HEK293 (cell line): ENCODE results near the gene DNAH1.

Experiments
- CTCF ChIA-PET: fragments of 350-600 bp; formaldehyde crosslinking; extraction: SDS; loops from one replicate; lab custom pipeline; 2021; ENCODE audit warnings: antibody characterized with exemption; lab: Yijun Ruan, JAX
- POLR2A ChIA-PET: fragments of 300-600 bp; formaldehyde crosslinking; extraction: SDS; loops from one replicate; lab custom pipeline; 2020; ENCODE audit warnings: antibody characterized with exemption, inconsistent platforms; lab: Yijun Ruan, JAX
- H3K27ac ChIP-seq: fragments of 200-500 bp; sonication (Bioruptor generic); 2 replicates; pipeline ENCODE4 v1.5.1; 2014; ENCODE audit warnings: low read depth, low read length, control low read depth, inconsistent platforms; ENCODE audit errors: extremely low read depth
- H3K36me3 ChIP-seq, 2 experiments: fragments of 200-500 bp in 1 of 2; sonication (Bioruptor generic) in 1 of 2; 1 replicate in 1 of 2; 2 replicates in 1 of 2; pipeline ENCODE4 v1.5.1; 2014 to 2017; ENCODE audit warnings: inconsistent platforms in 2 of 2, low read length in 2 of 2; ENCODE audit not compliant: control insufficient read depth in 2 of 2, insufficient read depth in 1 of 2
- H3K4me1 ChIP-seq: fragments of 200-500 bp; sonication (Bioruptor generic); 2 replicates; pipeline ENCODE4 v1.5.1; 2014; ENCODE audit warnings: mild to moderate bottlenecking, low read length, inconsistent platforms; ENCODE audit not compliant: control insufficient read depth, insufficient read depth
- H3K4me3 ChIP-seq: 2 replicates; pipeline ENCODE4 v1.5.1; 2011; ENCODE audit warnings: low read depth, mild to moderate bottlenecking, control low read depth, low read length, moderate library complexity
- H3K9me3 ChIP-seq: fragments of 200-500 bp; sonication (Bioruptor generic); 2 replicates; pipeline ENCODE4 v1.5.1; 2014; ENCODE audit warnings: low read depth, low read length, inconsistent platforms; ENCODE audit not compliant: control insufficient read depth, insufficient read depth
- BCL6B ChIP-seq: fragments of 450-650 bp; formaldehyde crosslinking; IDR thresholded peaks from 2 replicates; pipeline ENCODE4 v1.5.1; 2017; ENCODE audit warnings: missing biosample characterization, missing genetic modification characterization
- GLIS1 ChIP-seq: fragments of 450-650 bp; formaldehyde crosslinking; IDR thresholded peaks from 2 replicates; pipeline ENCODE4 v1.5.1; 2016; ENCODE audit warnings: missing biosample characterization, missing genetic modification characterization
- HOXD13 ChIP-seq: sonication (generic); formaldehyde crosslinking; IDR thresholded peaks from 2 replicates; pipeline ENCODE4 v1.8.0; 2022; ENCODE audit warnings: missing genetic modification reagents, borderline replicate concordance
- IKZF3 ChIP-seq: fragments of 450-650 bp; IDR thresholded peaks from 2 replicates; pipeline ENCODE4 v1.5.0; 2018; ENCODE audit warnings: missing biosample characterization, mild to moderate bottlenecking, missing genetic modification characterization, moderate library complexity
- TRIM28 ChIP-seq: IDR thresholded peaks from 2 replicates; pipeline ENCODE4 v1.6.1; 2011; ENCODE audit warnings: low read length, control low read depth, borderline replicate concordance
- ZBTB8A ChIP-seq: fragments of 450-650 bp; formaldehyde crosslinking; IDR thresholded peaks from 2 replicates; pipeline ENCODE4 v1.5.1; 2016; ENCODE audit warnings: missing biosample characterization, missing genetic modification characterization
- ZFHX2 ChIP-seq: fragments of 450-650 bp; formaldehyde crosslinking; conservative IDR thresholded peaks from 2 replicates; pipeline ENCODE4 v1.5.1; 2016; ENCODE audit warnings: missing biosample characterization, missing genetic modification characterization
- ZFP3 ChIP-seq: fragments of 450-650 bp; formaldehyde crosslinking; IDR thresholded peaks from 2 replicates; pipeline ENCODE4 v1.5.1; 2016; ENCODE audit warnings: low read depth, missing biosample characterization, missing genetic modification characterization
- ZIC2 ChIP-seq: fragments of 450-650 bp; formaldehyde crosslinking; IDR thresholded peaks from 2 replicates; pipeline ENCODE4 v1.5.1; 2016; ENCODE audit warnings: missing biosample characterization, missing genetic modification characterization
- ZNF10 ChIP-seq: fragments of 450-650 bp; formaldehyde crosslinking; IDR thresholded peaks from 2 replicates; pipeline ENCODE4 v1.5.1; 2017; ENCODE audit warnings: missing biosample characterization, missing genetic modification characterization
- ZNF132 ChIP-seq: fragments of 450-650 bp; formaldehyde crosslinking; IDR thresholded peaks from 2 replicates; pipeline ENCODE4 v1.5.1; 2017; ENCODE audit warnings: missing biosample characterization, missing genetic modification characterization, borderline replicate concordance
- ZNF184 ChIP-seq: fragments of 450-650 bp; IDR thresholded peaks from 2 replicates; pipeline ENCODE4 v1.5.1; 2018; ENCODE audit warnings: missing biosample characterization, mild to moderate bottlenecking, missing genetic modification characterization
- ZNF202 ChIP-seq: fragments of 450-650 bp; formaldehyde crosslinking; IDR thresholded peaks from 2 replicates; pipeline ENCODE4 v1.5.1; 2016; ENCODE audit warnings: missing biosample characterization, missing genetic modification characterization, borderline replicate concordance
- ZNF221 ChIP-seq: fragments of 450-650 bp; formaldehyde crosslinking; IDR thresholded peaks from 2 replicates; pipeline ENCODE4 v1.5.1; 2017; ENCODE audit warnings: missing biosample characterization, missing genetic modification characterization, borderline replicate concordance
- ZNF26 ChIP-seq: fragments of 450-650 bp; formaldehyde crosslinking; IDR thresholded peaks from 2 replicates; pipeline ENCODE4 v1.5.1; 2016; ENCODE audit warnings: missing biosample characterization, missing genetic modification characterization
- ZNF302 ChIP-seq: fragments of 450-650 bp; formaldehyde crosslinking; IDR thresholded peaks from 2 replicates; pipeline ENCODE4 v1.5.1; 2016; ENCODE audit warnings: missing biosample characterization, missing genetic modification characterization, low read depth
- ZNF341 ChIP-seq: fragments of 450-650 bp; formaldehyde crosslinking; IDR thresholded peaks from 2 replicates; pipeline ENCODE4; 2016; ENCODE audit warnings: low read depth, missing biosample characterization, missing genetic modification characterization
- ZNF426 ChIP-seq: fragments of 450-650 bp; formaldehyde crosslinking; IDR thresholded peaks from 2 replicates; pipeline ENCODE4 v1.5.1; 2017; ENCODE audit warnings: missing biosample characterization, missing genetic modification characterization, mild to moderate bottlenecking, inconsistent platforms, moderate library complexity
- ZNF510 ChIP-seq: fragments of 450-650 bp; formaldehyde crosslinking; IDR thresholded peaks from 2 replicates; pipeline ENCODE4 v1.5.1; 2018; ENCODE audit warnings: mild to moderate bottlenecking, missing genetic modification characterization, missing biosample characterization; ENCODE audit not compliant: insufficient replicate concordance
- ZNF529 ChIP-seq: fragments of 450-650 bp; formaldehyde crosslinking; IDR thresholded peaks from 2 replicates; pipeline ENCODE4 v1.5.1; 2017; ENCODE audit warnings: missing genetic modification characterization, missing biosample characterization; ENCODE audit not compliant: insufficient replicate concordance
- ZNF544 ChIP-seq: fragments of 450-650 bp; formaldehyde crosslinking; IDR thresholded peaks from 2 replicates; pipeline ENCODE4 v1.5.0; 2017; ENCODE audit warnings: missing biosample characterization, missing genetic modification characterization
- ZNF560 ChIP-seq: fragments of 450-650 bp; formaldehyde crosslinking; IDR thresholded peaks from 2 replicates; pipeline ENCODE4 v1.5.1; 2017; ENCODE audit warnings: missing biosample characterization, missing genetic modification characterization, borderline replicate concordance
- ZNF621 ChIP-seq: fragments of 450-650 bp; formaldehyde crosslinking; IDR thresholded peaks from 2 replicates; pipeline ENCODE4 v1.5.1; 2017; ENCODE audit warnings: missing biosample characterization, missing genetic modification characterization
- ZNF623 ChIP-seq: fragments of 450-650 bp; formaldehyde crosslinking; IDR thresholded peaks from 2 replicates; pipeline ENCODE4 v1.5.1; 2016; ENCODE audit warnings: missing biosample characterization, missing genetic modification characterization
- ZNF670 ChIP-seq: fragments of 450-650 bp; formaldehyde crosslinking; IDR thresholded peaks from 2 replicates; pipeline ENCODE4 v1.5.1; 2016; ENCODE audit warnings: missing biosample characterization, missing genetic modification characterization, low read depth
- ZNF830 ChIP-seq: fragments of 450-650 bp; IDR thresholded peaks from 2 replicates; pipeline ENCODE4 v1.5.0; 2018; ENCODE audit warnings: missing biosample characterization, missing genetic modification characterization, low read depth, mild to moderate bottlenecking, moderate library complexity
- ZNF843 ChIP-seq: fragments of 450-650 bp; formaldehyde crosslinking; IDR thresholded peaks from 2 replicates; pipeline ENCODE4 v1.5.1; 2016; ENCODE audit warnings: missing biosample characterization, missing genetic modification characterization
- TF ChIP-seq, protein P1 (sequence below): fragments of 450-650 bp; formaldehyde crosslinking; IDR thresholded peaks from 2 replicates; pipeline ENCODE4 v1.5.1; 2016; ENCODE audit warnings: missing biosample characterization, missing genetic modification characterization

The DNAH1 gene

GRCh38 chr3:52315977-52316764 is at the start of gene DNAH1:
Gene DNAH1 (plus strand): TSS chr3:52316319. CDS start chr3:52322443, 6,124 bp downstream.
- Histone ChIP-seq H3K9me3 (no peaks in the 10 kb centered on the region), H3K36me3 (no peaks in the 10 kb centered on the region), H3K4me1 (no peaks in the 10 kb centered on the region), H3K4me3 (no peak within 1 kb of the TSS), H3K27ac (no peak within 1 kb of the TSS)
- POLR2A ChIA-PET, result interaction anchor here (0.6 kb wide), 1 partner anchor 267 kb away, joined by 5 read pairs; no protein-coding TSS in a partner anchor
- TF ChIP-seq ZFP3 (tag by site-specific recombination) (peak; percentile 73), ZFHX2 (no peak)
- CTCF ChIA-PET, result interaction anchor here (1.0 to 1.1 kb wide), 2 partner anchors 23 kb away, joined by 3 to 4 read pairs; no protein-coding TSS in a partner anchor

DNA sequence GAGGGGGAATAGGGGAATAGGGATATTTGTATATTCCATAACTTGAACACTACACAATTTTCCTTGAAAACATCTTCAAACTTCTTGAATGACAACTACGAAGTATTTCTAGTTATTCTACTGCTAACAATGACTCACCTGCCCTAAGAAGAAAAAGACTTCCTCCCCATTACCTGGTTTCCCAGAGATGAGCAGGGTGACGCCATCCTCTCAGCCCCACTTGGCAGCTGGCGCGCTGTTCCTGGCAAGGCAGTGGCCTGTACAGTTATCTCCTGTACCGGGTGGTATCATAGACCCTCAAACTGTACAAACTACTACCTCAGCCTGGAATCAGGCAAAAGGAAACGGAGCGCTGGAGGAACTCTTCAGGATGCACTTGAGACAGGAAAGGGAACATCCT is 48.1 kb upstream of the DNAH1 start:
- peaks cover 56 to 88% of the 10 kb centered on the region in 2 experiments for H3K36me3 ChIP-seq
- no peaks in the 10 kb centered on the region for H3K4me1 ChIP-seq
- CTCF ChIA-PET, result interaction anchor here (1.2 kb wide), 1 partner anchor 48 kb away, joined by 3 read pairs; no protein-coding TSS in a partner anchor
- no peaks in the 10 kb centered on the region for H3K9me3 ChIP-seq
- H3K4me3 ChIP-seq, result no peak overlapping the region
- no peak overlapping the region for H3K27ac ChIP-seq
- TF ChIP-seq ZNF544 (tag by site-specific recombination) (no peak), ZFP3 (tag by site-specific recombination) (no peak), ZNF830 (tag by site-specific recombination) (no peak), ZNF843 (tag by site-specific recombination) (no peak), ZNF510 (tag by site-specific recombination) (no peak), GLIS1 (tag by site-specific recombination) (no peak), TRIM28 (no peak), ZNF621 (no peak), HOXD13 (CRISPR knock-in tag) (no peak), ZIC2 (tag by site-specific recombination) (no peak), IKZF3 (tag by site-specific recombination) (no peak), ZNF670 (tag by site-specific recombination) (no peak)
- POLR2A ChIA-PET, result no interaction called here

- Histone ChIP-seq H3K36me3 (peaks cover 52 to 87% of the 10 kb centered on the region in 2 experiments), H3K27ac (no peak overlapping the region), H3K4me3 (no peak overlapping the region), H3K9me3 (no peaks in the 10 kb centered on the region), H3K4me1 (no peaks in the 10 kb centered on the region)
- POLR2A ChIA-PET, result no interaction called here
- CTCF ChIA-PET, result no interaction called here
- TF ChIP-seq ZNF184 (no peak), ZNF341 (no peak), ZNF529 (tag by site-specific recombination) (no peak), ZIC2 (tag by site-specific recombination) (no peak), BCL6B (tag by site-specific recombination) (no peak), ZNF221 (tag by site-specific recombination) (no peak), ZNF544 (tag by site-specific recombination) (no peak), ZNF623 (no peak), ZNF10 (tag by site-specific recombination) (no peak), ZNF202 (no peak), ZNF426 (no peak), ZBTB8A (tag by site-specific recombination) (no peak), ZNF132 (tag by site-specific recombination) (no peak), ZNF560 (no peak), ZNF26 (tag by site-specific recombination) (no peak), ZNF302 (tag by site-specific recombination) (no peak)
- TF ChIP-seq, protein P1, sequence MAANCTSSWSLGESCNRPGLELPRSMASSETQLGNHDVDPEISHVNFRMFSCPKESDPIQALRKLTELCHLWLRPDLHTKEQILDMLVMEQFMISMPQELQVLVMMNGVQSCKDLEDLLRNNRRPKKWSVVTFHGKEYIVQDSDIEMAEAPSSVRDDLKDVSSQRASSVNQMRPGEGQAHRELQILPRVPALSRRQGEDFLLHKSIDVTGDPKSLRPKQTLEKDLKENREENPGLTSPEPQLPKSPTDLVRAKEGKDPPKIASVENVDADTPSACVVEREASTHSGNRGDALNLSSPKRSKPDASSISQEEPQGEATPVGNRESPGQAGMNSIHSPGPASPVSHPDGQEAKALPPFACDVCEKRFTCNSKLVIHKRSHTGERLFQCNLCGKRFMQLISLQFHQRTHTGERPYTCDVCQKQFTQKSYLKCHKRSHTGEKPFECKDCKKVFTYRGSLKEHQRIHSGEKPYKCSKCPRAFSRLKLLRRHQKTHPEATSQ (tag by site-specific recombination), result no peak
These were observed 46.3 kb upstream of the DNAH1 start for GRCh38 chr3:52269776-52270175.
